BLaER1 (cell line): ENCODE data around the gene COQ8B.
"Not testable (repeated sequence)": the region's sequence is repeated elsewhere in the genome, so short reads cannot be mapped to it uniquely, and the experiment has no call there.

Experiments
- H3K27ac ChIP-seq: shearing (Covaris generic); formaldehyde crosslinking; 2 replicates; pipeline ENCODE4 v1.8.1; 2022
- H3K27me3 ChIP-seq: shearing (Covaris generic); formaldehyde crosslinking; 2 replicates; pipeline ENCODE4 v1.8.1; 2022
- H3K36me3 ChIP-seq: shearing (Covaris generic); formaldehyde crosslinking; 2 replicates; pipeline ENCODE4 v1.8.1; 2022
- H3K4me1 ChIP-seq: shearing (Covaris generic); formaldehyde crosslinking; 2 replicates; pipeline ENCODE4 v1.8.1; 2022
- H3K4me2 ChIP-seq: shearing (Covaris generic); formaldehyde crosslinking; 2 replicates; pipeline ENCODE4 v1.8.1; 2022
- H3K4me3 ChIP-seq: shearing (Covaris generic); formaldehyde crosslinking; 2 replicates; pipeline ENCODE4 v1.8.1; 2022
- H3K9ac ChIP-seq: shearing (Covaris generic); formaldehyde crosslinking; 2 replicates; pipeline ENCODE4 v1.8.1; 2022
- H3K9me3 ChIP-seq: shearing (Covaris generic); formaldehyde crosslinking; 2 replicates; pipeline ENCODE4 v1.8.1; 2022
- H4K20me1 ChIP-seq: shearing (Covaris generic); formaldehyde crosslinking; 2 replicates; pipeline ENCODE4 v1.8.1; 2022
- Cebpa-rat ChIP-seq: shearing (Covaris generic); IDR thresholded peaks from 2 replicates; pipeline ENCODE4 v1.8.1; 2022

The COQ8B gene

DNA sequence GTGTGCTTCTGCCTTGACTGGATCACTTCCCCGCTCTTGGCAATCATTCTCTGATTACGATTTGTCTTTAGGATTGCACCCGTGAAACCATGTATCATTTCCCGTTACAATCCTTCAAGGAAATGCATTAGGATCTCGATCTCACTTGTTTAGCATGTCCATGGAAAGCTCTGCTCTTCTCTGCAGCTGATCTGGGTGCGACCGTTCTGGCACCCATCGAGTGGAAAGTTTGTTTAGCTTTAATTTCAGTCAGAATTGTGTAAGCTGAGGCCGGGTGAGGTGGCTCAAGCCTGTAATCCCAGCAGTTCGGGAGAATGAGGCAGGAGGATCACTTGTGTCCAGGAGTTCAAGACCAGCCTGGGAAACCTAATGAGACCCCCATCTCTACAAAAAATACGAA lies 57.1 kb downstream of the COQ8B start:
- Histone ChIP-seq H3K36me3 (no peaks in the 10 kb centered on the region), H3K27me3 (no peaks in the 10 kb centered on the region), H3K9me3 (no peaks in the 10 kb centered on the region), H4K20me1 (no peaks in the 10 kb centered on the region), H3K9ac (no peak overlapping the region), H3K4me1 (peaks cover 21% of the 10 kb centered on the region), H3K4me2 (no peak overlapping the region), H3K4me3 (no peak overlapping the region), H3K27ac (no peak overlapping the region)
- no peak for TF ChIP-seq Cebpa-rat

DNA sequence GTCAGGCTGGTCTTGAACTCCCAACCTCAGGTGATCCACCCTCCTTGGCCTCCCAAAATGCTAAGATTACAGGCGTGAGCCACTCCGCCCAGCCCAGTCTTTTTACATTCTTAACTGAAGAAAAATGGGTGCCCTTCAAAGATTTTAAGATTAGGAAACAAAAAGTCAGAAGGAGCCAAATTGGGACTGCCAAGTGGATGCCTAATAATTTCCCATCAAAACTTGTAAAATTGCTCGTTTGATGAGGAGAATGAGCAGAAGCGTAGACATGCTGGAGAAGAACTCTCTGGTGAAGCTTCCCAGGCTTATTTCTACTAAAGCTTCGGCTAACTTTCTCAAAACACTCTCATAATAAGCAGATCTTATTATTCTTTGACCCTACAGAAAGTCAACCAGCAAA lies 57.6 kb downstream of the COQ8B start:
- Histone ChIP-seq H3K36me3 (no peaks in the 10 kb centered on the region), H4K20me1 (no peaks in the 10 kb centered on the region), H3K4me3 (no peak overlapping the region), H3K27me3 (no peaks in the 10 kb centered on the region), H3K9ac (no peak overlapping the region), H3K9me3 (no peaks in the 10 kb centered on the region), H3K4me2 (no peak overlapping the region), H3K4me1 (peaks cover 19% of the 10 kb centered on the region), H3K27ac (no peak overlapping the region)
- no peak for TF ChIP-seq Cebpa-rat

DNA sequence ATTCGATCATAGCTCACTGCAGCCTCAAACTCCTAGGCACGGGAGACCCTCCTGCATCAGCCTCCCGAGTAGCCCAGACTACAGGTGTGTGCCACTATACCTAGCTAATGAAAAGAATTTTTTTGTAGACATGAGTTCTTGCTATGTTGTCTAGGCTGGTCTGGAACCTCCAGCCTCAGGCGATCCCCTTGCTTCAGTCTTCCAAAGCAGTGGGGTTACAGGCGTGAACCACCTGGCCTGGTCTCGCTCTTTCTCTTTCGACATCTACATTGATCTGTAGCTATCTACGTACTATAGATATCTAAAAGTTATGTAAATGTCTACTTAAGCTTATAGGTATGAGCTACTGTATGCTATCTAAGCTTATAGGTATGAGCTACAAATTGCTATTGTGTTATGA lies 58.7 kb downstream of the COQ8B start:
- TF ChIP-seq Cebpa-rat, result no peak
- no peak overlapping the region for H3K4me2 ChIP-seq

DNA sequence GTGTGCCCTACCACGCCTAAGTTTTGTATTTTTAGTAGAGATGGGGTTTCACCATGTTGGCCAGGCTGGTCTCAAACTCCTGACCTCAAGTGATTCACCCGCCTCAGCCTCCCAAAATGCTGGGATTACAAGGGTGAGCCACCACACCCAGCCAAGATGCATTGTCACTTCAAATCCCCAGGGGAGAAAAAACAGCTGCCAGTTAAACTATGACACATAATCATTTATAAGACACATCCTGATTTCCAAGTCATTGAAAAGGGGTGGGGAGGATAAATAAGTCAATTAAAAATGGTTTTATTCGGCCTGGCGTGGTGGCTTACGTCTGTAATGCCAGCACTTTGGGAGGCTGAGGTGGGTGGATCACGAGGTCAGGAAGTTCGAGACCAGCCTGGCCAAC lies 61.0 kb downstream of the COQ8B start:
- not testable (repeated sequence) for H3K9me3 ChIP-seq, H3K36me3 ChIP-seq, H3K9ac ChIP-seq, H3K27me3 ChIP-seq, H4K20me1 ChIP-seq, H3K4me2 ChIP-seq, H3K4me3 ChIP-seq, H3K27ac ChIP-seq
- peaks cover 12% of the 10 kb centered on the region for H3K4me1 ChIP-seq

More for the DNA sequence above, 58.7 kb downstream of the COQ8B start:
- H3K36me3 ChIP-seq, result no peaks in the 10 kb centered on the region
- H3K4me3 ChIP-seq, result no peak overlapping the region
- no peaks in the 10 kb centered on the region for H4K20me1 ChIP-seq
- no peak overlapping the region for H3K9ac ChIP-seq
- H3K9me3 ChIP-seq, result no peaks in the 10 kb centered on the region
- H3K4me1 ChIP-seq, result peaks cover 10% of the 10 kb centered on the region
- H3K27ac ChIP-seq, result no peak overlapping the region
- no peaks in the 10 kb centered on the region for H3K27me3 ChIP-seq

DNA sequence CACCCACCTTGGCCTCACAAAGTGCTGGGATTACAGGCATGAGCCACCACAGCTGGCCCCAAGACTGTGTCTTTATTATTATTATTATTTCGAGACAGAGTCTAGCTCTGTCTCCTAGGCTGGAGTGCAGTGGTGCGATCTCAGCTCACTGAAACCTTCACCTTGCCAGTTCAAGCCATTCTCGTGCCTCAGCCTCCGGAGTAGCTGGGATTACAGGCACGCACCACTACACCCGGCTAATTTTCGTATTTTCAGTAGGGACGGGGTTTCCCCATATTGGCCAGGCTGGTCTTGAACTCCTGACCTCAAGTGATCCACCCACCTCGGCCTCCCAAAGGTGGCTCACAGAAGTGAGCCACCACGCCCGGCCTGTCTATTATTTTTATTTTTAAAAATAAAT lies 64.4 kb downstream of the COQ8B start:
- H3K4me3 ChIP-seq, H3K4me2 ChIP-seq, H3K27ac ChIP-seq, H3K27me3 ChIP-seq, H3K36me3 ChIP-seq, H4K20me1 ChIP-seq, H3K9me3 ChIP-seq, H3K9ac ChIP-seq: not testable (repeated sequence)
- H3K4me1 ChIP-seq, result peaks cover 12% of the 10 kb centered on the region

DNA sequence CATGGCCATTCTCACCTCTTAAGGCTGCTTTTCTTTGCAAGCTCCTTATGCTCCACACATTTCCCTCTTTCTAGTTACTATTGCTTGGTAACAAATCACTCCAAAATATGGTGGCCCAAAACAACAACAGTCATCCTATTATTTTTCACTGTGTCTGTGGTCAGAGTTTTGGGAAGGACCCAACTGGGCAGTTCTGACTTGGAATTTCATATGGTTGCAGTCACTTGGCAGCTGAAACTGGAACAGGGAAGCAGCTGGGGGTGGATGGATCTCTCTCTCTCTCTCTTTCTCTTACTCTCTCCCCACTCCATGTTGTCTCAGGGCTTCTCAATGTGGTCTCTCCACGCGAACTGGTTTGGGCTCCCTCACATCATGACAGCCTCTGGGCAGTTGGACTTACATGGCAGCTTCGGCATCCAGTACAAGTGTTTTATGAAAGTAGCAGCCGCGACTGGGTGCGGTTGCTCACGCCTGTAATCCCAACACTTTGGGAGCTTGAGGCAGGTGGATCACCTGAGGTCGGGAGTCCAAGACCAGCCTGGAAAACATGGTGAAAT lies 65.9 kb downstream of the COQ8B start:
- no peak overlapping the region for H3K9ac ChIP-seq
- no peak overlapping the region for H3K4me2 ChIP-seq
- H4K20me1 ChIP-seq, result no peaks in the 10 kb centered on the region
- H3K27me3 ChIP-seq, result no peaks in the 10 kb centered on the region
- no peak overlapping the region for H3K27ac ChIP-seq
- TF ChIP-seq Cebpa-rat, result no peak
- H3K9me3 ChIP-seq, result 0 out of 2 replicates have a peak, but pooled peaks cover 4% of the 10 kb centered on the region
- H3K36me3 ChIP-seq, result no peaks in the 10 kb centered on the region
- H3K4me1 ChIP-seq, result peaks cover 9% of the 10 kb centered on the region
- no peak overlapping the region for H3K4me3 ChIP-seq

DNA sequence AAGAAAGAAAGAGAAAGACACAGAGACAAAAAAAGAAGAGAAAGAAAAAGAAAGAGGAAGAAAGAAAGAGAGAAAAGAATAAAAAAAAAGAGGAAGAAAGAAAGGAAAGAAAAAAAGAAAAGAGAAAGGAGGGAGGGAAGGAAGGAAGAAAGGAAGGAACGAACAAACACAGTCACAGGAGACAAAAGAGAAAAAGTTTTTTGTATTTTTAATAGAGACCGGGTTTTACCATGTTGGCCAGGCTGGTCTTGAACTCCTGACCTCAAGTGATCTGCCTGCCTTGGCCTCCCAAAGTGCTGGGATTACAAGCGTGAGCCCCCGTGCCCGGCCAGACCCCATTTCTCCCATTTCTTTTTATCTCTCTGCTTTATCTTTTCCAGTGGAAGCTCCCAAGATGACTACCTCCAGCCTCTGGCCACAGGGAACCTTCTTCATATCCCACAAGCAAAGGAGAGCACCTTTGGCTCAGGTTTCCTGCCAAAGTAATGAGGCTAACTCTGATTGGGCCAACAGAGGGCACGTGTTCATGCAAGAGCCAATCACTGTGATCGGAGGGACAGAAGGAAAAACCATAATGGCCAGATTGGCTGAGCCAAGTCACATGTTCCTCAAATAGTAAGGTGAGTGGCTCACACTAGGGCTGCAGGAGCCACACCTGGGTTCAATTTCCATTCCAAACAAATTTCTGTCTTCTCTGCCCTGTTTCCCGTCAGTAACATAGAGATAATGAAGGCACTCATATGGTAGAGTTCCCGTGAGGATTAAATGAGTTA lies 66.6 kb downstream of the COQ8B start:
- H3K27ac ChIP-seq, H3K27me3 ChIP-seq, H3K9me3 ChIP-seq, H4K20me1 ChIP-seq, H3K4me3 ChIP-seq, H3K4me1 ChIP-seq, H3K36me3 ChIP-seq, H3K9ac ChIP-seq, H3K4me2 ChIP-seq: not testable (repeated sequence)

DNA sequence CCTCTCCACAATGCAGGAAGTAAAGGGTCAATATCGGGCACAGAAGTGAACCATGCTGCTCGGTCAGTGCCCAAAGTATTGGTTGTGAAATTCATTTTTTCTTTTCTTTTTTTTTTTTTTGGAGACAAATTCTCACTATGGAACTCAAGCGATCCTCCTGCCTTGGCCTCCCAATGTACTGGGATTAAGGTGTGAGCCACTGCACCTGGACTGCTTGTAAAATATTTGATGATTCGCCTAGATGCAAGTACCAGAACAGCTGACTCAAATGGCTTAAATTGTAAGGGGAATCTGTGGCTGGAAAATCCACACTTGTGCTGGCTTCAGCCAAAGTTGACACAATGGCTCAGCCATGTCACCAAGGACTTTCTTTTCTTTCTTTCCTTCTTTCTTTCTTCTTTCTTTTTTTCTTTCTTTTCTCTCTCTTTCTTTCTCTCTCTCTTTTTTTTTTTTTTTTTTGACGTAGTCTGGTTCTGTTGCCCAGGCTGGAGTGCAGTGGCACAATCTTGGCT lies 69.9 kb downstream of the COQ8B start:
- 0 out of 2 replicates have a peak, but pooled peaks cover 4% of the 10 kb centered on the region for H3K9me3 ChIP-seq
- no peak overlapping the region for H3K9ac ChIP-seq
- no peaks in the 10 kb centered on the region for H3K36me3 ChIP-seq
- H3K4me1 ChIP-seq, result peaks cover 5% of the 10 kb centered on the region
- no peak overlapping the region for H3K4me2 ChIP-seq
- no peak overlapping the region for H3K4me3 ChIP-seq
- no peak overlapping the region for H3K27ac ChIP-seq
- H3K27me3 ChIP-seq, result no peaks in the 10 kb centered on the region
- TF ChIP-seq Cebpa-rat, result no peak
- H4K20me1 ChIP-seq, result no peaks in the 10 kb centered on the region

DNA sequence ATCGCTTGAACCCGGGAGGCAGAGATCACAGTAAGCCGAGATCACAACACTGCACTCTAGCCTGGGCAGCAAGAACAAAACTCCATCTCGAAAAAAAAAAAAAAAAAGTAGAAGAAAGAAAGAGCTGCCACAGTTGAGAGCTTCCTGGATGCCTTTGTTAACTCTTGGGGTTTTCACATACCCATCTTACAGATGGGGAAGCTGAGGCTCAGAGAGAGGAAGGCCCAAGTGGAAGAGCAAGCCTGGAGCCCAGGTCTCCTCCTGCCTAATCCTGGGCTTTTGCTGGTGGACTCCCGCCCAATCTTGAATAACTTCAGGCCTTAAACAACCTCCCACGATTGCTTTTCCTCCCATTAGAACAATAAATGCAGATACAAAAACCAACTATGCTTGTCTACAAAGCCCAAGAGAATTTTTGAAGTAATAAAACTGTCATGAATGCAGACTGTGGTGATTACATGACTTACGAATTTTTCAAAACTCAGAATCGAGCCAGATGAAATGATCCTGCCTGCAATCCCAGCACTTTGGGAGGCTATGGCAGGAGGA lies 73.9 kb downstream of the COQ8B start:
- Histone ChIP-seq H3K27ac (no peak overlapping the region), H3K4me2 (no peak overlapping the region), H3K36me3 (no peaks in the 10 kb centered on the region), H3K4me1 (peaks cover 20% of the 10 kb centered on the region), H3K9ac (no peak overlapping the region), H4K20me1 (no peaks in the 10 kb centered on the region), H3K27me3 (no peaks in the 10 kb centered on the region), H3K9me3 (no peaks in the 10 kb centered on the region), H3K4me3 (no peak overlapping the region)
- no peak for TF ChIP-seq Cebpa-rat

DNA sequence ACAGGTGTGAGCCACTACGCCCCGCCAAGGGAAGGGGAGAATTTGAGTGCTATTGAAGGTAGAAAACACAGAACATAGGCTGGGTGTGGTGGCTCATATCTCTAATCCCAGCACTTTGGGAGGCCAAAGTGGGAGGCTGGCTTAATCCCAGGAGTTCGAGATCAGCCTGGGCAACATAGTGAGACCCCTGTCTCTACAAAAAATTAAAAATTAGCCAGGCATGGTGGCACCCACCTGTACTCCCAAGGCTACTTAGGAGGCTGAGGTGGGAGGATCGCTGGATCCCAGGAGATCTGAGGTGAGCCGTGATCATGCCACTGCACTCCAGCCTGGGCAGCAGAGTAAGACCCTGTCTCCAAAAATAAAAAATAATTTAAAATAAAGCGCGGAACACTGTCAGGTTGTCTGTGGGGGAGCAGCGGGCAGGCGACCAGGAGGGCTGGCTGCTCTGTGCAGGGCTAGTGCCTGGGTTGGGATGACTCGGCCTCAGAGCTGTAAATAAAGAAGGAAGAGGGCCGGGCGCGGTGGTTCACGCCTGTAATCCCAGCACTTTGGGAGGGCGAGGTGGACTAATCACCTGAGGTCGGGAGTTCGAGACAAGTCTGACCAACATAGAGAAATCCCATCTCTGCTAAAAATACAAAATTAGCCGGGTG lies 74.5 kb downstream of the COQ8B start:
- H3K9ac ChIP-seq, result no peak overlapping the region
- H3K4me1 ChIP-seq, result peaks cover 20% of the 10 kb centered on the region
- H3K27me3 ChIP-seq, result no peaks in the 10 kb centered on the region
- no peak for TF ChIP-seq Cebpa-rat
- no peaks in the 10 kb centered on the region for H4K20me1 ChIP-seq
- H3K36me3 ChIP-seq, result no peaks in the 10 kb centered on the region
- H3K9me3 ChIP-seq, result no peaks in the 10 kb centered on the region
- H3K4me2 ChIP-seq, result no peak overlapping the region
- no peak overlapping the region for H3K4me3 ChIP-seq
- H3K27ac ChIP-seq, result no peak overlapping the region
